ENCODE data around the gene EXOSC7.

DNA sequence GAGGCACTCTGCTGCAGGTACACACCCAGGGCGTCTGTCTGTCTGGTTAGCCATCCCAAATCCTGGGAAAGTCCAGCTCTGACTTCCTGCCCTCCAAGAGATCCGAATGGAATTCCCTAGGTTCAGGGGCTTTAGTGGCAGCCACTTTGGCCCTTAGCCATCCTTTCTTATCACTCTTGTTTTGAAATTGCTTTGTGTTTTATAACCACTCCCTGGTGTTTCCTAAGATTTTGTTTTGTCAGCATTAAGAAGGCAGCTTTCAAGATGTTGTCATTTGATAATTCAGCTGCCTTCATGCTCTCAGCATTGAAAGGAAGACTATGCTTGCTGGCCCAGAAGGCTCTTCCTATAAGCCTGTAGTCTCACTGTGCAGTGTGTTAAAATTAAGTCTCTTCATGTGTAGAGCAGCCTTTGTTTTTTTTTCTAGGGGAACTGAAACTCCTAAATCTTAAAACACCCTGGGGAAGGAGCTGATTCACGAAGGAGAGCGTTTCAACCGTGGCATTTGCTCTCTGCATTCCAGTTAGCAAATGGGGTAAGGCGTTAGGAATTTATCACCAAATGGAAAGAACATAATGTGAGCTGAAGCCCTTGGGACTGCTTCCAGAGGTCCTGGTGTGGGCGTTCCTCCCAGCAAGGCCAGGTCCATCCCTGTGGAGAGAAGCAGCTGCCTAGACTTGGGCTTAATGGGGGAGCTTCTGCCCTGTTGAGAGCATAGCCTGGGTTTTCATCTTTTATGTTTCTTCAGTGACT lies 35.9 kb downstream of the EXOSC7 start:
- TF ChIP-seq, protein P1, sequence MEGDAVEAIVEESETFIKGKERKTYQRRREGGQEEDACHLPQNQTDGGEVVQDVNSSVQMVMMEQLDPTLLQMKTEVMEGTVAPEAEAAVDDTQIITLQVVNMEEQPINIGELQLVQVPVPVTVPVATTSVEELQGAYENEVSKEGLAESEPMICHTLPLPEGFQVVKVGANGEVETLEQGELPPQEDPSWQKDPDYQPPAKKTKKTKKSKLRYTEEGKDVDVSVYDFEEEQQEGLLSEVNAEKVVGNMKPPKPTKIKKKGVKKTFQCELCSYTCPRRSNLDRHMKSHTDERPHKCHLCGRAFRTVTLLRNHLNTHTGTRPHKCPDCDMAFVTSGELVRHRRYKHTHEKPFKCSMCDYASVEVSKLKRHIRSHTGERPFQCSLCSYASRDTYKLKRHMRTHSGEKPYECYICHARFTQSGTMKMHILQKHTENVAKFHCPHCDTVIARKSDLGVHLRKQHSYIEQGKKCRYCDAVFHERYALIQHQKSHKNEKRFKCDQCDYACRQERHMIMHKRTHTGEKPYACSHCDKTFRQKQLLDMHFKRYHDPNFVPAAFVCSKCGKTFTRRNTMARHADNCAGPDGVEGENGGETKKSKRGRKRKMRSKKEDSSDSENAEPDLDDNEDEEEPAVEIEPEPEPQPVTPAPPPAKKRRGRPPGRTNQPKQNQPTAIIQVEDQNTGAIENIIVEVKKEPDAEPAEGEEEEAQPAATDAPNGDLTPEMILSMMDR (IDR thresholded peaks at IDR 0.05): no peak
- TF ChIP-seq POLR2A (IDR thresholded peaks at IDR 0.05): peak in 1 of 2 donors; percentile 8

Data from thyroid gland (tissue), 4 donors.